COLO668 (cell line): ENCODE data around the gene GGT6.

Source experiments
- DNase-seq: peaks from one replicate; lab custom pipeline; 2025; ENCODE audit not compliant: unreplicated experiment; lab: John Stamatoyannopoulos, UW

GGT6 gene

GRCh38 chr17:4527134-4527533 is 33.2 kb downstream of the GGT6 start:
- DNase-seq = no peak

GRCh38 chr17:4525691-4526397 is 34.5 kb downstream of the GGT6 start:
- no peak for DNase-seq

- DNase-seq = no peak
Observed at GRCh38 chr17:4523946-4524345, 36.4 kb downstream of the GGT6 start.

GRCh38 chr17:4522661-4523060 is 37.7 kb downstream of the GGT6 start:
- DNase-seq = no peak

GRCh38 chr17:4520894-4521600 is 39.3 kb downstream of the GGT6 start:
- no peak for DNase-seq

- no peak for DNase-seq
Observed at GRCh38 chr17:4520060-4520893, 40.1 kb downstream of the GGT6 start.

- no peak for DNase-seq
Observed at GRCh38 chr17:4519361-4519788, 41.0 kb downstream of the GGT6 start.

GRCh38 chr17:4518901-4519300 is 41.5 kb downstream of the GGT6 start:
- no peak for DNase-seq

- no peak for DNase-seq
Observed at GRCh38 chr17:4516735-4517134, 43.6 kb downstream of the GGT6 start.

GRCh38 chr17:4515501-4515900 is 44.9 kb downstream of the GGT6 start:
- no peak for DNase-seq

- DNase-seq = no peak
Observed at GRCh38 chr17:4514779-4515178, 45.6 kb downstream of the GGT6 start.

- no peak for DNase-seq
Observed at GRCh38 chr17:4514206-4514605, 46.2 kb downstream of the GGT6 start.

- DNase-seq = no peak
Observed at GRCh38 chr17:4513113-4514032, 47.0 kb downstream of the GGT6 start.

- no peak for DNase-seq
Observed at GRCh38 chr17:4512156-4513112, 47.9 kb downstream of the GGT6 start.

GRCh38 chr17:4511199-4511932 is 49.0 kb downstream of the GGT6 start:
- no peak for DNase-seq

GRCh38 chr17:4510618-4510941 is 49.8 kb downstream of the GGT6 start:
- DNase-seq = no peak

GRCh38 chr17:4509923-4510617 is 50.3 kb downstream of the GGT6 start:
- no peak for DNase-seq

- no peak for DNase-seq
Observed at GRCh38 chr17:4509401-4509800, 51.0 kb downstream of the GGT6 start.
